Activated B cell treated with CpG ODN at 0.5 μM for 24 hours (primary cell): ENCODE data around the gene NXPH4. TPM values are rescaled to one million over a fixed set of nuclear protein-coding genes. Genes with fewer than 3 reads are reported as not detected.

ENCODE experiments used
- ATAC-seq: fragments of 200-7000 bp; cut with Tn5 transposase; one replicate; pipeline ENCODE4 v1.10.0; 2021; ENCODE audit warnings: low read depth, mild to moderate bottlenecking, moderate library complexity
- CTCF ChIA-PET: fragments of 350-600 bp; sonication (Branson Sonifier 250); formaldehyde crosslinking; loops from one replicate; lab custom pipeline; 2021; ENCODE audit warnings: antibody characterized with exemption; lab: Charles Lee
- POLR2A ChIA-PET: fragments of 350-600 bp; sonication (Branson Sonifier 250); formaldehyde crosslinking; loops from one replicate; lab custom pipeline; 2021; ENCODE audit warnings: antibody characterized with exemption; lab: Charles Lee
- DNase-seq: peaks from one replicate; pipeline ENCODE4 v3.0.0; 2022
- H3K27ac Mint-ChIP-seq: one replicate; pipeline ENCODE4 v1.8.0; 2020; ENCODE audit warnings: mixed read lengths
- H3K27me3 Mint-ChIP-seq: one replicate; pipeline ENCODE4 v1.8.0; 2021; ENCODE audit warnings: mixed read lengths
- H3K36me3 Mint-ChIP-seq: one replicate; pipeline ENCODE4 v1.8.0; 2021; ENCODE audit warnings: low read depth, mixed read lengths
- H3K4me1 Mint-ChIP-seq: one replicate; pipeline ENCODE4 v1.8.0; 2021; ENCODE audit warnings: mixed read lengths
- H3K4me3 Mint-ChIP-seq: one replicate; pipeline ENCODE4 v1.8.0; 2020; ENCODE audit warnings: mild to moderate bottlenecking, mixed read lengths
- H3K9me3 Mint-ChIP-seq: one replicate; pipeline ENCODE4 v1.8.0; 2020; ENCODE audit warnings: mixed read lengths
- CTCF ChIP-seq: fragments of 200-600 bp; IDR thresholded peaks from one replicate; pipeline ENCODE4 v1.8.0; 2022; ENCODE audit warnings: antibody characterized with exemption, mild to moderate bottlenecking
- intact Hi-C: fragments of 100-400 bp; cut with micrococcal nuclease; formaldehyde crosslinking; loops from one replicate; pipeline ENCODE4 v1.15.1; 2024
- total RNA-seq: library from RNA; stranded (reverse); gene quantifications from 2 replicates; pipeline ENCODE4 v1.2.3, GENCODE V29; 2022

Gene NXPH4
- total RNA-seq, 1 donor from 2014 or later = 3.4 TPM

DNA sequence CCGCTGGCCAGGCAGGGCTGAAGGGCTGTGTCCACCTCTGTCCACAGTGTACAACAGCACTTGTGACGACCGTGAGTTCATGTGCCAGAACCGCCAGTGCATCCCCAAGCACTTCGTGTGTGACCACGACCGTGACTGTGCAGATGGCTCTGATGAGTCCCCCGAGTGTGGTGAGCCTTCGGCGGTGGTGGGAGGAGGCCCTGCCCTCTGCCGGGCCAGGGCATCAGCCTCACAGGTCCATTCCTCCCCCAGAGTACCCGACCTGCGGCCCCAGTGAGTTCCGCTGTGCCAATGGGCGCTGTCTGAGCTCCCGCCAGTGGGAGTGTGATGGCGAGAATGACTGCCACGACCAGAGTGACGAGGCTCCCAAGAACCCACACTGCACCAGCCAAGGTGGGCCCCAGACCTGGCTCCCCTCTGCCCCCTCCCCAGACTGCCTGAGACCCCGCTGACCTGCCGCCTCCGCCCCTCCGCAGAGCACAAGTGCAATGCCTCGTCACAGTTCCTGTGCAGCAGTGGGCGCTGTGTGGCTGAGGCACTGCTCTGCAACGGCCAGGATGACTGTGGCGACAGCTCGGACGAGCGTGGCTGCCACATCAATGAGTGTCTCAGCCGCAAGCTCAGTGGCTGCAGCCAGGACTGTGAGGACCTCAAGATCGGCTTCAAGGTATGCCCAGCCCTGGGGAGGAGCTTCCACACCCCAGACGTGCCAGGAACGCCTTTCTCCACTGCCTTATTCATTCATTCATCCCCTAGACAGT, 20.8 kb upstream of the NXPH4 start:
- CTCF ChIA-PET = no interaction called here
- POLR2A ChIA-PET = no interaction called here
- intact Hi-C loops = no loop called here
- no peak for TF ChIP-seq CTCF
- no peak overlapping the region for H3K4me3 Mint-ChIP-seq
- DNase-seq (no peak), ATAC-seq (no peak)
- H3K36me3 Mint-ChIP-seq = no peaks in the 10 kb centered on the region
- no peak overlapping the region for H3K27ac Mint-ChIP-seq
- no peaks in the 10 kb centered on the region for H3K9me3 Mint-ChIP-seq
- no peaks in the 10 kb centered on the region for H3K27me3 Mint-ChIP-seq
- no peaks in the 10 kb centered on the region for H3K4me1 Mint-ChIP-seq

DNA sequence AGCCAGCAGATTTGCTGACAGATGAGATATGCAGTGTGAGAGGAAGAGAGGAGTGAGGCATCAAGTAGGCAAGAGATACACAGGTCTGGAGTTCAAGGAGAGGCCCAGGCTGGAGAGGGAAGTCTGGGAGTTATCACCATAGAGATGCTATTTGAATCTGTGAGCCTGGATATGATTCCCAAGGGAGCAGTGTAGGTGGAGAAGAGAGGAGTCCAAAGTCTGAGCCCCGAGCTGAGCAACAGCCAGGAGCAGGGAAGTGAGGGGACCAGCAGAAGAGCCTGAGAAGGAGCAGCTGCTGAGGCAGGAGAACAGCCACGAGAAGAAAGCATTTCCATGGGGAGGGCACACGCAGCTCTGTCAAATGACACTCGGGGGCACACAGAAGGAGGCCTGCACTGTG, 20.2 kb upstream of the NXPH4 start:
- no peak overlapping the region for H3K27ac Mint-ChIP-seq
- no peaks in the 10 kb centered on the region for H3K36me3 Mint-ChIP-seq
- DNase-seq (no peak), ATAC-seq (no peak)
- ChIA-PET POLR2A (no interaction called here), CTCF (no interaction called here)
- no peaks in the 10 kb centered on the region for H3K27me3 Mint-ChIP-seq
- no peak overlapping the region for H3K4me3 Mint-ChIP-seq
- H3K9me3 Mint-ChIP-seq = no peaks in the 10 kb centered on the region
- TF ChIP-seq CTCF = no peak
- intact Hi-C loops = no loop called here
- H3K4me1 Mint-ChIP-seq = no peaks in the 10 kb centered on the region

DNA sequence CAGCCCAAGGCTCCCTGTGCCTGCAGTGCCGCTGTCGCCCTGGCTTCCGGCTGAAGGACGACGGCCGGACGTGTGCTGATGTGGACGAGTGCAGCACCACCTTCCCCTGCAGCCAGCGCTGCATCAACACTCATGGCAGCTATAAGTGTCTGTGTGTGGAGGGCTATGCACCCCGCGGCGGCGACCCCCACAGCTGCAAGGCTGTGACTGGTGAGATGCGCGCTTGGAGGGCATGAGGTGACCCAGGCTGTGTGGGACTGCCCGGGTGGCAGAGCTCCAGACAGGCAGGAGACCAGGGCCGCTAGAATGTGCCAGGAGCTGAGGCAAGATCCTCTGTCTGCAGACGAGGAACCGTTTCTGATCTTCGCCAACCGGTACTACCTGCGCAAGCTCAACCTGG, 19.6 kb upstream of the NXPH4 start:
- H3K9me3 Mint-ChIP-seq = no peaks in the 10 kb centered on the region
- H3K36me3 Mint-ChIP-seq = no peaks in the 10 kb centered on the region
- ChIA-PET CTCF (no interaction called here), POLR2A (no interaction called here)
- intact Hi-C loops = no loop called here
- H3K4me3 Mint-ChIP-seq = no peak overlapping the region
- TF ChIP-seq CTCF = no peak
- no peaks in the 10 kb centered on the region for H3K27me3 Mint-ChIP-seq
- no peak for DNase-seq
- ATAC-seq = no peak
- H3K4me1 Mint-ChIP-seq = no peaks in the 10 kb centered on the region
- no peak overlapping the region for H3K27ac Mint-ChIP-seq

GRCh38 chr12:57198329-57198728, 18.3 kb upstream of the NXPH4 start:
- no peak for TF ChIP-seq CTCF
- H3K4me3 Mint-ChIP-seq = no peak overlapping the region
- POLR2A ChIA-PET = no interaction called here
- no peaks in the 10 kb centered on the region for H3K36me3 Mint-ChIP-seq
- no peaks in the 10 kb centered on the region for H3K27me3 Mint-ChIP-seq
- ATAC-seq (no peak), DNase-seq (no peak)
- H3K4me1 Mint-ChIP-seq = no peaks in the 10 kb centered on the region
- no peak overlapping the region for H3K27ac Mint-ChIP-seq
- intact Hi-C loops = no loop called here
- no peaks in the 10 kb centered on the region for H3K9me3 Mint-ChIP-seq
- CTCF ChIA-PET = no interaction called here

GRCh38 chr12:57199191-57199590, 17.4 kb upstream of the NXPH4 start:
- H3K4me1 Mint-ChIP-seq = no peaks in the 10 kb centered on the region
- no peak for TF ChIP-seq CTCF
- no peaks in the 10 kb centered on the region for H3K27me3 Mint-ChIP-seq
- CTCF ChIA-PET = no interaction called here
- no peak for ATAC-seq
- intact Hi-C loops = no loop called here
- H3K9me3 Mint-ChIP-seq = no peaks in the 10 kb centered on the region
- H3K4me3 Mint-ChIP-seq = no peak overlapping the region
- POLR2A ChIA-PET = no interaction called here
- no peak overlapping the region for H3K27ac Mint-ChIP-seq
- no peaks in the 10 kb centered on the region for H3K36me3 Mint-ChIP-seq
- DNase-seq = no peak
